ENCODE results near the gene FHOD1. TPM values are rescaled to one million over a fixed set of nuclear protein-coding genes. Genes with fewer than 3 reads are reported as not detected.

The FHOD1 gene
- total and polyA plus RNA-seq, 2 of the 4 experiments (the other 2 are of a cell fraction), result 13.8 to 64.0 TPM

DNA sequence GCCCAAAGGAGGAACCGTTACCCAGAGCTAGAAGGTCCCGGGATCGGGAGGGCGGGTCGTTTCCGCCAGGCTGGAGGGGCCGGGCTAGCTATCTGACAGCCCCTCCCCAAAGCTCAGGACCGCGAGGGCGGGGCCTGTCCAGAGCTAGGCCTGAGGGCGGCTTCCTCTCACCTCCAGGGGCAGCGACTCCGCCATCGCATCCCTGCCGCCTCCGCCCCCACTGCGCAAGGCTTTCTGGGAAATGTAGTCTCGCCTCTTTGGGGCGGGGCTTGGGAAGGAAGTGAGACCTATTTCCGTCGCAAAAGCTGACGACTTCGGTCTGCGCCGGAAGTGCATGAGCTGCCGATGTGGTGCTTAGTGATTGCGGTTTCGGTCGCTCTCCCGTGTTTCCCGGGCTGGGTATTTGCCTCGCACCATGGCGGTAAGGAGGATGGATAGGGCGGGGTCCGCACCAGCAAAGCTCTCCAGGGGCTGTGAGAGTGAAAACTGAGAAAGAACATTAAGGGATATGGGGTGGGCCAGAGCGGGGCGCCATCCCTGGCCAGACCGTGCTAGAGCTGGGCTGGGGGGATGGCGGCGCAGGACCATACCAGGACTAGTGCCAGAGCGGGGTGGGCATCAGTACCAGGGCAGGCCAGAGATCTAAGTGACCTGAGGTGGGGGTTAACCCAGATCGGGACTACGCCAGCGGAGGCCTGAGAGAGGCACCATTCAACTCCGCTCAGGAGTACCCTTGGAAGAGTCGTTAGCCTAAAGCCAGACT lies 20.3 kb downstream of the FHOD1 start, which contains the start of gene TMEM208 (continued):
- TF ChIP-seq, protein P1, sequence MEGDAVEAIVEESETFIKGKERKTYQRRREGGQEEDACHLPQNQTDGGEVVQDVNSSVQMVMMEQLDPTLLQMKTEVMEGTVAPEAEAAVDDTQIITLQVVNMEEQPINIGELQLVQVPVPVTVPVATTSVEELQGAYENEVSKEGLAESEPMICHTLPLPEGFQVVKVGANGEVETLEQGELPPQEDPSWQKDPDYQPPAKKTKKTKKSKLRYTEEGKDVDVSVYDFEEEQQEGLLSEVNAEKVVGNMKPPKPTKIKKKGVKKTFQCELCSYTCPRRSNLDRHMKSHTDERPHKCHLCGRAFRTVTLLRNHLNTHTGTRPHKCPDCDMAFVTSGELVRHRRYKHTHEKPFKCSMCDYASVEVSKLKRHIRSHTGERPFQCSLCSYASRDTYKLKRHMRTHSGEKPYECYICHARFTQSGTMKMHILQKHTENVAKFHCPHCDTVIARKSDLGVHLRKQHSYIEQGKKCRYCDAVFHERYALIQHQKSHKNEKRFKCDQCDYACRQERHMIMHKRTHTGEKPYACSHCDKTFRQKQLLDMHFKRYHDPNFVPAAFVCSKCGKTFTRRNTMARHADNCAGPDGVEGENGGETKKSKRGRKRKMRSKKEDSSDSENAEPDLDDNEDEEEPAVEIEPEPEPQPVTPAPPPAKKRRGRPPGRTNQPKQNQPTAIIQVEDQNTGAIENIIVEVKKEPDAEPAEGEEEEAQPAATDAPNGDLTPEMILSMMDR (conservative IDR thresholded peaks at IDR 0.05; ENCODE audit: low read depth, low read length), result peak; percentile 29

GRCh38 chr16:67226295-67226803 lies 20.9 kb downstream of the FHOD1 start:
- Histone ChIP-seq H2AK5ac (ENCODE audit: low read depth, low read length) (peak overlapping the region; percentile 86), H4K20me1 (ENCODE audit: insufficient read depth, low read length) (peaks cover 7% of the 10 kb centered on the region; the same call in 1 of the 2 replicates), H2AFZ (replicated peaks; ENCODE audit: low read length, poor library complexity) (peak overlapping the region; percentile 97), H3K9me3 (ENCODE audit: control insufficient read depth, insufficient read depth, low read length) (no peaks in the 10 kb centered on the region), H3K36me3 (ENCODE audit: control insufficient read depth, insufficient read depth, low read length) (peaks cover 34% of the 10 kb centered on the region), H2AK9ac (replicated peaks; ENCODE audit: low read depth, low read length, poor library complexity) (peak overlapping the region; percentile 93), H3K27ac (ENCODE audit: insufficient read depth, low read length) (peak overlapping the region; percentile 89), H3K4me3 (ENCODE audit: insufficient read depth, low read depth, low read length) (peak overlapping the region; percentile 80), H3K4ac (ENCODE audit: low read depth, low read length) (peak overlapping the region; percentile 97), H4K8ac (ENCODE audit: low read depth in 2 of 2, low read length in 2 of 2) (peak overlapping the region; percentile 83 to 97), H3K18ac (ENCODE audit: low read depth, low read length) (peak overlapping the region; percentile 78), H2BK120ac (ENCODE audit: low read depth, low read length) (peak overlapping the region; percentile 40), H3K9ac (ENCODE audit: low read depth, low read length) (peak overlapping the region; percentile 93), H3K56ac (ENCODE audit: extremely low read depth, insufficient read depth, low read length) (peak overlapping the region; percentile 71), H3K23ac (ENCODE audit: low read depth, low read length) (peak overlapping the region; percentile 90), H3K27me3 (ENCODE audit: control insufficient read depth, insufficient read depth, low read length) (no peaks in the 10 kb centered on the region), H2BK5ac (ENCODE audit: low read depth, low read length, poor library complexity, severe bottlenecking) (peak overlapping the region; percentile 90), H2BK20ac (ENCODE audit: low read depth, low read length) (no peak overlapping the region), H4K91ac (ENCODE audit: insufficient read depth, low read depth, low read length) (peak overlapping the region; percentile 93), H3K14ac (replicated peaks; ENCODE audit: low read depth, low read length) (peak overlapping the region; percentile 98), H3K4me1 (ENCODE audit: control insufficient read depth, insufficient read depth, low read length) (peaks cover 12% of the 10 kb centered on the region), H4K5ac (ENCODE audit: low read depth, low read length) (peak overlapping the region; percentile 95), H2BK15ac (ENCODE audit: low read depth, low read length) (peak overlapping the region; percentile 9; the same call in 1 of the 3 replicates), H3K79me1 (ENCODE audit: low read depth in 1 of 2, low read length in 2 of 2) (peaks cover 23 to 54% of the 10 kb centered on the region in 2 experiments), H3K9me1 (ENCODE audit: insufficient read depth, low read length) (peaks cover 12% of the 10 kb centered on the region), H3K4me2 (ENCODE audit: low read depth, low read length) (peak overlapping the region; percentile 91)
- dilution Hi-C loops (cut with HindIII; ENCODE audit: low sequenced_read_pairs, unreplicated experiment), result no loop called here
- WGBS, 2 experiments (ENCODE audit: extremely low coverage in 2 of 2, insufficient read length in 1 of 2), result 3% methylated on average over 5 of the region's 12 CpGs; no CpG with 5 or more reads in 1 of the 2 experiments
- CTCF ChIA-PET, result no interaction called here
- no TSS peak for BruUV-seq (replicated peaks)
- intact Hi-C loops (cut with micrococcal nuclease), result no loop called here
- in situ Hi-C loops (cut with MboI; ENCODE audit: low sequenced_read_pairs), result no loop called here
- POLR2A ChIA-PET (ENCODE audit: unreplicated experiment), result interaction anchor here (1.0 to 1.4 kb wide), 2 partner anchors 15 to 28 kb away, joined by 5 read pairs; no protein-coding TSS in a partner anchor
- DNase-seq (no peak), ATAC-seq (ENCODE audit: low read depth) (no peak)
- TF ChIP-seq SMC3 (IDR thresholded peaks at IDR 0.05; ENCODE audit: low read depth, low read length) (no peak), NFE2L2 (IDR thresholded peaks at IDR 0.05; ENCODE audit: low read depth, low read length) (no peak), CEBPB (IDR thresholded peaks at IDR 0.05; ENCODE audit: low read depth, low read length) (no peak), POLR2A (IDR thresholded peaks at IDR 0.05; ENCODE audit: low read depth, low read length) (no peak), CHD1 (IDR thresholded peaks at IDR 0.05; ENCODE audit: low read depth, low read length) (no peak), BHLHE40 (IDR thresholded peaks at IDR 0.05; ENCODE audit: low read depth, low read length) (no peak), RFX5 (IDR thresholded peaks at IDR 0.05; ENCODE audit: low read depth, low read length) (no peak), RAD21 (IDR thresholded peaks at IDR 0.05; ENCODE audit: low read length) (no peak), RCOR1 (IDR thresholded peaks at IDR 0.05; ENCODE audit: insufficient replicate concordance, low read length) (no peak)
- TF ChIP-seq, protein P2, sequence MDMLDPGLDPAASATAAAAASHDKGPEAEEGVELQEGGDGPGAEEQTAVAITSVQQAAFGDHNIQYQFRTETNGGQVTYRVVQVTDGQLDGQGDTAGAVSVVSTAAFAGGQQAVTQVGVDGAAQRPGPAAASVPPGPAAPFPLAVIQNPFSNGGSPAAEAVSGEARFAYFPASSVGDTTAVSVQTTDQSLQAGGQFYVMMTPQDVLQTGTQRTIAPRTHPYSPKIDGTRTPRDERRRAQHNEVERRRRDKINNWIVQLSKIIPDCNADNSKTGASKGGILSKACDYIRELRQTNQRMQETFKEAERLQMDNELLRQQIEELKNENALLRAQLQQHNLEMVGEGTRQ (IDR thresholded peaks at IDR 0.05; ENCODE audit: low read depth, low read length), result no peak
- TF ChIP-seq, protein P3, sequence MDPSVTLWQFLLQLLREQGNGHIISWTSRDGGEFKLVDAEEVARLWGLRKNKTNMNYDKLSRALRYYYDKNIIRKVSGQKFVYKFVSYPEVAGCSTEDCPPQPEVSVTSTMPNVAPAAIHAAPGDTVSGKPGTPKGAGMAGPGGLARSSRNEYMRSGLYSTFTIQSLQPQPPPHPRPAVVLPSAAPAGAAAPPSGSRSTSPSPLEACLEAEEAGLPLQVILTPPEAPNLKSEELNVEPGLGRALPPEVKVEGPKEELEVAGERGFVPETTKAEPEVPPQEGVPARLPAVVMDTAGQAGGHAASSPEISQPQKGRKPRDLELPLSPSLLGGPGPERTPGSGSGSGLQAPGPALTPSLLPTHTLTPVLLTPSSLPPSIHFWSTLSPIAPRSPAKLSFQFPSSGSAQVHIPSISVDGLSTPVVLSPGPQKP (IDR thresholded peaks at IDR 0.05; ENCODE audit: borderline replicate concordance, low read depth, low read length), result no peak
